Testis (tissue), 3 donors: ENCODE data around the gene DDX47. TPM values are rescaled to one million over a fixed set of nuclear protein-coding genes. Genes with fewer than 3 reads are reported as not detected.
"Not testable (repeated sequence)": the region's sequence is repeated elsewhere in the genome, so short reads cannot be mapped to it uniquely, and the experiment has no call there.

Experiments used
- DNase-seq: peaks from one replicate; pipeline ENCODE4 v3.0.0-alpha.2; 2019
- H3K27ac ChIP-seq, 2 donors: fragments of 200-600 bp; sonication (generic); one replicate each; pipeline ENCODE4 v1.5.1; 2019
- H3K27me3 ChIP-seq: fragments of 200-600 bp; sonication (generic); one replicate; pipeline ENCODE4 v1.5.1; 2019
- H3K36me3 ChIP-seq: fragments of 200-600 bp; sonication (generic); one replicate; pipeline ENCODE4 v1.5.1; 2017; ENCODE audit warnings: low read depth; ENCODE audit errors: missing control alignments
- H3K4me1 ChIP-seq: fragments of 200-600 bp; sonication (generic); one replicate; pipeline ENCODE4 v1.5.1; 2019
- H3K4me3 ChIP-seq, 2 donors: fragments of 200-600 bp; sonication (generic); one replicate each; pipeline ENCODE4 v1.5.1; 2017 to 2019
- H3K9me3 ChIP-seq: fragments of 200-600 bp; sonication (generic); one replicate; pipeline ENCODE4 v1.5.1; 2017
- POLR2A ChIP-seq: fragments of 450-650 bp; IDR thresholded peaks from one replicate; pipeline ENCODE4 v1.6.1; 2017; ENCODE audit warnings: antibody characterized with exemption, mild to moderate bottlenecking, moderate library complexity
- WGBS, 2 donors: methylation state at CpG; one replicate each; pipeline ENCODE4 v1.1.5; 2018; 5-methylcytosine and 5-hydroxymethylcytosine counted together
- intact Hi-C: fragments of 100-400 bp; cut with DNase I; formaldehyde crosslinking; loops from one replicate; pipeline ENCODE4 v1.15.1; 2023; ENCODE audit warnings: low total_unique reads
- polyA plus RNA-seq: library from polyadenylated mRNA; stranded (reverse); fragments of 350-450 nt; fragmentation: Illumina TruSeq; extraction: RNeasy Lipid Tissue Mini Kit (QIAGEN cat#74804); gene quantifications from one replicate; pipeline ENCODE4 v1.2.3, GENCODE V29; 2014; ENCODE audit warnings: low read depth, low replicate concordance; ENCODE audit not compliant: insufficient read depth
- total RNA-seq, 2 donors: library from RNA; depleted of rRNA; stranded (reverse); fragments of >200 nt; gene quantifications; one replicate each; pipeline ENCODE4 v1.2.3, GENCODE V29; 2016
- TF ChIP-seq, protein P1 (sequence below), 3 experiments: fragments of 450-650 bp in 2 of 3; fragments of 200-600 bp in 1 of 3; sonication (generic) in 1 of 3; IDR thresholded peaks; one replicate each; pipeline ENCODE4 v1.5.1; 2016 to 2019; ENCODE audit warnings: antibody characterized with exemption in 3 of 3, mild to moderate bottlenecking in 2 of 3, moderate library complexity in 1 of 3

The DDX47 gene
- total and polyA plus RNA-seq, 3 donors from 2014 or later = 52.4 to 85.4 (median 82.4) TPM

DNA sequence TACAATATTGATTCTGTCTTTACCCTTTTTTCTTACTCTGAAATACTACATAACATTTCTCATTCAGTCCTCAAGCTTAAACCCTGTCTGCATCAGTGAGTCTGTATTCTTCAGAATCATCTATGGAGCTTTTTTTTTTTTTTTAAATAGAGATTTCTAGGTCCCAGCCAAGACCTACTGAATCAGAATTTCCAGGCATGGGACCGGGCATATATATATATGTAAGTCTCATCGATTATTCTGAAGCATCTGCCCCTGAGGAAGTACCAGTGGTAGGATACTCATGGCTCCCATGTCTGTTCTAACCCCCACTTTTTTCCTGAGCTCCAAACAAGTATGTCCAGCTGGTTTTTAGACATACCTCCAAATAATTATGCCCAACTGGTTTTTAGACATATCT is 6.1 kb downstream of the DDX47 start:
- DNase-seq = no peak
- Histone ChIP-seq H3K9me3 (no peaks in the 10 kb centered on the region), H3K27ac (no peak overlapping the region), H3K4me1 (peaks cover 24% of the 10 kb centered on the region), H3K36me3 (no peaks in the 10 kb centered on the region), H3K27me3 (no peaks in the 10 kb centered on the region), H3K4me3 (no peak overlapping the region)
- TF ChIP-seq POLR2A = no peak
- TF ChIP-seq, protein P1, sequence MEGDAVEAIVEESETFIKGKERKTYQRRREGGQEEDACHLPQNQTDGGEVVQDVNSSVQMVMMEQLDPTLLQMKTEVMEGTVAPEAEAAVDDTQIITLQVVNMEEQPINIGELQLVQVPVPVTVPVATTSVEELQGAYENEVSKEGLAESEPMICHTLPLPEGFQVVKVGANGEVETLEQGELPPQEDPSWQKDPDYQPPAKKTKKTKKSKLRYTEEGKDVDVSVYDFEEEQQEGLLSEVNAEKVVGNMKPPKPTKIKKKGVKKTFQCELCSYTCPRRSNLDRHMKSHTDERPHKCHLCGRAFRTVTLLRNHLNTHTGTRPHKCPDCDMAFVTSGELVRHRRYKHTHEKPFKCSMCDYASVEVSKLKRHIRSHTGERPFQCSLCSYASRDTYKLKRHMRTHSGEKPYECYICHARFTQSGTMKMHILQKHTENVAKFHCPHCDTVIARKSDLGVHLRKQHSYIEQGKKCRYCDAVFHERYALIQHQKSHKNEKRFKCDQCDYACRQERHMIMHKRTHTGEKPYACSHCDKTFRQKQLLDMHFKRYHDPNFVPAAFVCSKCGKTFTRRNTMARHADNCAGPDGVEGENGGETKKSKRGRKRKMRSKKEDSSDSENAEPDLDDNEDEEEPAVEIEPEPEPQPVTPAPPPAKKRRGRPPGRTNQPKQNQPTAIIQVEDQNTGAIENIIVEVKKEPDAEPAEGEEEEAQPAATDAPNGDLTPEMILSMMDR (IDR thresholded peaks at IDR 0.05) = no peak
- WGBS, 2 donors = 100% methylated on average over 2 of the region's 2 CpGs
- intact Hi-C loops = no loop called here

GRCh38 chr12:12819752-12820311 is 6.7 kb downstream of the DDX47 start:
- Histone ChIP-seq H3K4me1 (peaks cover 20% of the 10 kb centered on the region), H3K9me3 (no peaks in the 10 kb centered on the region), H3K36me3 (no peaks in the 10 kb centered on the region), H3K27ac (no peak overlapping the region), H3K4me3 (no peak overlapping the region), H3K27me3 (no peaks in the 10 kb centered on the region)
- no peak for DNase-seq
- WGBS, 2 donors = 45 to 54% methylated on average over 2 of the region's 2 CpGs
- no peak for TF ChIP-seq POLR2A
- TF ChIP-seq, protein P1 (IDR thresholded peaks at IDR 0.05) = no peak
- intact Hi-C loops = no loop called here

DNA sequence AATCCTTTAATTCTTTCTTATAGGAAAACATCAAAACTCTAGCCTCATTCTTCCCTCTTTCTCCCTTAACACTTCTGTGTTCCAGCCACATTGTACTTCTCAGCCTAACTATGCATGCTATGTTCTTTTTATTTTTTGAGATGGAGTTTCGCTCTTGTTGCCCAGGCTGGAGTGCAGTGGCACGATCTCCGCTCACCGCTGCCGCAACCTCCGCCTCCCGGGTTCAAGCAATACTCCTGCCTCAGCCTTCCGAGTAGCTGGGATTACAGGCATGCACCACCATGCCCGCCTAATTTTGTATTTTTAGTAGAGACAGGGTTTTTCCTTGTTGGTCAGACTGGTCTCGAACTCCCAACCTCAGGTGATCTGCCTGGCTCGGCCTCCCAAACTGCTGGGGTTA is 7.2 kb downstream of the DDX47 start:
- DNase-seq, H3K36me3 ChIP-seq, H3K4me3 ChIP-seq, intact Hi-C loops, H3K27me3 ChIP-seq, H3K9me3 ChIP-seq, H3K27ac ChIP-seq: not testable (repeated sequence)
- 94 to 96% methylated on average over 11 of the region's 11 CpGs for WGBS, 2 donors
- peaks cover 14% of the 10 kb centered on the region for H3K4me1 ChIP-seq

DNA sequence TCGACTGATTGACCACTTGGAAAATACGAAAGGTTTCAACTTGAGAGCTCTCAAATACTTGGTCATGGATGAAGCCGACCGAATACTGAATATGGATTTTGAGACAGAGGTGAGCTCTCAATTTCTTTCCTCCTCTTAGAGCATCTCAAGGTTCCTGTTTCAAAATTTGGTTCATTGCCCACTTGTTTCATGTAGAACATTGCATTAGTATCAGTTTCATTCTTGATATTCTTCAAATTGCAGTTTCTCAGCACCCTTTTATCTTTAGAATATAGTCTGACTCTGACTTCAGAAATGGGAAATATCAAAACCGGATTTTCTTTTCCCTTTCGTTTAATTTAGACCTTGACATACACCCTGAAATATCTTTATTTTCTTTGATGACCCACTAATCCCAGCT is 8.8 kb downstream of the DDX47 start:
- Histone ChIP-seq H3K4me1 (peaks cover 9% of the 10 kb centered on the region), H3K36me3 (no peaks in the 10 kb centered on the region), H3K9me3 (no peaks in the 10 kb centered on the region), H3K4me3 (no peak overlapping the region), H3K27me3 (no peaks in the 10 kb centered on the region), H3K27ac (no peak overlapping the region)
- TF ChIP-seq POLR2A = no peak
- TF ChIP-seq, protein P1 (IDR thresholded peaks at IDR 0.05) = no peak
- 85 to 91% methylated on average over 6 of the region's 6 CpGs for WGBS, 2 donors
- intact Hi-C loops = no loop called here
- no peak for DNase-seq

- no peaks in the 10 kb centered on the region for H3K9me3 ChIP-seq
- no peak for TF ChIP-seq POLR2A
- TF ChIP-seq, protein P1 (IDR thresholded peaks at IDR 0.05) = no peak
- no peak overlapping the region for H3K4me3 ChIP-seq
- 92 to 93% methylated on average over 4 of the region's 4 CpGs for WGBS, 2 donors
- H3K4me1 ChIP-seq = peaks cover 9% of the 10 kb centered on the region
- H3K27me3 ChIP-seq = no peaks in the 10 kb centered on the region
- intact Hi-C loops = no loop called here
- DNase-seq = no peak
- H3K27ac ChIP-seq = no peak overlapping the region
- no peaks in the 10 kb centered on the region for H3K36me3 ChIP-seq
Measured at GRCh38 chr12:12822886-12823285, 9.7 kb downstream of the DDX47 start.
